Measurements from ENCODE around the gene TREML2.

TREML2 gene

GRCh38 chr6:41176189-41176588, 24.8 kb downstream of the TREML2 start:
- no peak for DNase-seq

- DNase-seq: no peak
These were observed 25.9 kb downstream of the TREML2 start for GRCh38 chr6:41175084-41175483.

- no peak for DNase-seq
These were observed 26.3 kb downstream of the TREML2 start for GRCh38 chr6:41174610-41175009.

GRCh38 chr6:41171908-41172307, 29.0 kb downstream of the TREML2 start:
- DNase-seq: no peak

GRCh38 chr6:41170547-41171160, 30.3 kb downstream of the TREML2 start:
- no peak for DNase-seq

GRCh38 chr6:41167173-41167963, 33.6 kb downstream of the TREML2 start:
- no peak for DNase-seq

- DNase-seq: no peak
These were observed 36.3 kb downstream of the TREML2 start for GRCh38 chr6:41164551-41165120.

GRCh38 chr6:41163419-41163717, 37.6 kb downstream of the TREML2 start:
- no peak for DNase-seq

- no peak for DNase-seq
These were observed 38.1 kb downstream of the TREML2 start, which contains the start of gene TREM2 for GRCh38 chr6:41162687-41163418. TSS of gene TREM2 (minus strand) at chr6:41163116. CDS start at chr6:41163082, 34 bp downstream.

- DNase-seq: no peak
These were observed 38.9 kb downstream of the TREML2 start for GRCh38 chr6:41161851-41162552.

GRCh38 chr6:41161380-41161779, 39.6 kb downstream of the TREML2 start:
- no peak for DNase-seq

GRCh38 chr6:41160933-41161332, 40.0 kb downstream of the TREML2 start:
- no peak for DNase-seq

GRCh38 chr6:41159415-41160082, 41.4 kb downstream of the TREML2 start:
- DNase-seq: no peak

GRCh38 chr6:41157323-41157722, 43.6 kb downstream of the TREML2 start:
- no peak for DNase-seq

GRCh38 chr6:41156771-41157170, 44.2 kb downstream of the TREML2 start:
- no peak for DNase-seq

GRCh38 chr6:41156001-41156400, 44.9 kb downstream of the TREML2 start:
- no peak for DNase-seq

GRCh38 chr6:41155132-41155805, 45.7 kb downstream of the TREML2 start:
- no peak for DNase-seq

- no peak for DNase-seq
These were observed 46.8 kb downstream of the TREML2 start, which contains the start of gene TREML1 for GRCh38 chr6:41153992-41154625. TSS of gene TREML1 (minus strand) at chr6:41154347. CDS start at chr6:41154288, 59 bp downstream.

- DNase-seq: no peak
These were observed 47.5 kb downstream of the TREML2 start for GRCh38 chr6:41153451-41153850.

- DNase-seq: no peak
These were observed 50.3 kb downstream of the TREML2 start for GRCh38 chr6:41150671-41151070.

- no peak for DNase-seq
These were observed 53.0 kb downstream of the TREML2 start for GRCh38 chr6:41147917-41148316.
